DMS 273 treated with DMSO at 0.1 percent for 48 hours (cell line): Measurements from ENCODE around the gene ADGRB3.

Experiments
- DNase-seq: peaks from one replicate; lab custom pipeline; 2025; lab: John Stamatoyannopoulos, UW

ADGRB3 gene

GRCh38 chr6:69027861-69028260 lies 392.8 kb downstream of the ADGRB3 start:
- DNase-seq: no peak

- no peak for DNase-seq
Measured at GRCh38 chr6:69038841-69039240, 403.8 kb downstream of the ADGRB3 start.

GRCh38 chr6:69042297-69042696 lies 407.2 kb downstream of the ADGRB3 start:
- no peak for DNase-seq

DNA sequence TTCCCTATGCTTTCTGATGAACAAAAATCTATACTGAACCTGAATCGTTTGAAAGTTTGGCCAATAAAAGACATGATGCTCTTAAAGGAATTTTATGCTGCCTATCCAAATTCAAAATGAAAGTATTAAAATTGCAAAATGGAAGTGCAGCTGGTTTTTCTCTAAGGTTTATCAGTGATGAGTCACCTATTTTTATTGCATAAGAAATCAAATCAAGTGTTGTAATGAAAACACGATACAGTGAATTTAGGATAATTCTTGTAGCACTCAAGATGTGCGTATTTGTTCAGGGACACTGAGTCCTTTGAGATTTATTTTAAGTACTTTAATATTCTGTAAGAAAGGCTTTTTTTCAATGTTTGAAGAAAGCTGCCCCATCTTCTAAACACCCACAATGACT lies 409.5 kb downstream of the ADGRB3 start:
- DNase-seq: no peak

- no peak for DNase-seq
Measured at GRCh38 chr6:69059413-69059812, 424.3 kb downstream of the ADGRB3 start.

- DNase-seq: no peak
Measured at GRCh38 chr6:69061066-69061465, 426.0 kb downstream of the ADGRB3 start.

DNA sequence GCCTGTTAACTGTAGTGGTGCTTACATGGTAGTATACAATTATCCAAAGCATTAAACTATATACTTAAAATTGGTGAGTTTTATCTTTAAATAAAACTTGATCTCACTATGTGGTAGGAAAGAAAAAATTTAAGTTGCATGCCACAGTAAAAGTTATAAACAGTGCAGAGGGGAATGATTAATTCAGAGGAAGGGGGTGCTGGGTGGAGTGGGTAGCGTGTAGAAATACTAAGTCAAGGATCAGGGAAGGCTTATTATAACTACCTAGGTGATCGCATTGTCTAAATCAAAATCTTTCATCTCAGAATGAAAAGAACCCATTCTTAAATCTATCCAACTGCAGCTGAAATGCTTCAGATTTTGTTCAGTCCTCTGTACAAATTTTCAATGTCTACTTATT lies 428.3 kb downstream of the ADGRB3 start:
- no peak for DNase-seq

DNA sequence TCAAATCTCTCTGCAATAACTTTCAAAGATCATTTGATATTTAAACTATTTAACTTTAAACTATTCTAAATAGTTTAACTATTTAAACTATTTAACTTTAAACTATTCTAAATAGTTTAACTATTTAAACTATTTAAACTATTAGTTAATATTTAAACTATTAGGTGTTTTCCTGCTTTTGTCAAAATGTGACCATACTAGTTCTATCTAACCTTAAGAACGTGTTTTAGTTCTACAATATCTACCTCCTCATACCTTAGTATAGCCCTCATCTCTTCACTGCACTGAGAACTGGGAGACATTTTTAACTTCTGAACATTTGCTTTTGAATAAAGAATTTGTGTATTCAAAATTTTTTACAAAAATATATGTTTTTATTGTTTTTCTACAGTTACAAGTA lies 429.1 kb downstream of the ADGRB3 start:
- DNase-seq: no peak

GRCh38 chr6:69069881-69070280 lies 434.8 kb downstream of the ADGRB3 start:
- DNase-seq: no peak

GRCh38 chr6:69072796-69073195 lies 437.7 kb downstream of the ADGRB3 start:
- DNase-seq: no peak

- no peak for DNase-seq
Measured at GRCh38 chr6:69084746-69085335, 449.8 kb downstream of the ADGRB3 start.

- DNase-seq: no peak
Measured at GRCh38 chr6:69086689-69087088, 451.6 kb downstream of the ADGRB3 start.

GRCh38 chr6:69089539-69089938 lies 454.5 kb downstream of the ADGRB3 start:
- DNase-seq: no peak

DNA sequence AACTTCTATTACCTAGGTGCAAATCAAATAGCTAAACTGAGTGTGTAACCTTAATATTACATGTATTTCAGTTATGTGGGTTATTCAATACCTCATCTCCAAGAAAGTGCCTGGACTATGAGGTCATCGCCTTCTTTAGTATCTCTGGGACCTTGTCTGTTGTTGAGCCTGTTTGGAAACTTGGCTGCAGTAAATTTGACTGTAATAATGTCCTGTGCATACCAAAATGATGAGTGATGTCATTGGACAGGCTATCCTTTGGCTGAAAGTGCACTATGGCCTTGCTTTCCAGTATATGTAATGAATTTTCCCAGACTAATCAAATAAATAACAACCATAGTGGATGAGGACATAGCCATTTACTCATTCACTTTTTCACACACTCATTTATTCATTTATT lies 455.1 kb downstream of the ADGRB3 start:
- DNase-seq: no peak

- no peak for DNase-seq
Measured at GRCh38 chr6:69096681-69097080, 461.6 kb downstream of the ADGRB3 start.

DNA sequence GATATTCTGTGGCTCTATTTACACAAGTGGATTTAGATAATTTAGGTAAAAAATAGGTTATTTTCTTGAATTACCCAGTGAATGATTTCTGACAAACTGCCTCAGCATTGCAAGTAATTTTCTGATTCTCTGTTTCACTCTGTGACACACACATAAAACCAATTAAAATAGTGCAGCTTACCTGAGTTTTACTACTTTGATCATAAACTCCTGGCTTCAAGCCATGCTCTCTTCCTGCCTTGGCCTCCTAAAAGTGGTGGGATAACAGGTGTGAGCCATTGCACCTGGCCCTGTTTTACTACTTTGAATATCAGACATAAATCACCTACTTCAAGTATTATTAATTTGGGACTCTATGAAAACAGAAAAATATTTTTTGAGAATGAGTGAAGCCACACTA lies 462.9 kb downstream of the ADGRB3 start:
- DNase-seq: no peak

GRCh38 chr6:69098910-69099309 lies 463.8 kb downstream of the ADGRB3 start:
- no peak for DNase-seq

DNA sequence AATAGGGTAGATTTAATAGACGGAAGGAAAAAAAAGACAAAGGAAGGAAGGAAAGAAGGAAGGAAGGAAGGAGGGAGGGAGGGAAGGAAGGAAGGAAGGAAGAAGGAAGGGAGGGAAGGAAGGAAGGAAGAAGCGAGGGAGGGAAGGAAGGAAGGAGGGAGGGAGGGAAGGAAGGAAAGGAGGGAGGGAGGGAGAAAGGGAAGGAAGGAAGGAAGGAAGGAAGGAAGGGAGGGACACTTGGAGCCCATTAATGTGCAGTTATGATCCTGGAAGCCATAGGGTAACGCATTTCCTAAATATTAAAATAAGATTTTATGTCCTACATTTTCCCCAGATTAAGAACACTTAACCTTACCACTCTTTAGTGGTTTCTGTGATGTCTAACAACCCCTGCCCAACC lies 465.7 kb downstream of the ADGRB3 start:
- no peak for DNase-seq

- DNase-seq: no peak
Measured at GRCh38 chr6:69102416-69102815, 467.3 kb downstream of the ADGRB3 start.

GRCh38 chr6:69105288-69105687 lies 470.2 kb downstream of the ADGRB3 start:
- DNase-seq: no peak

GRCh38 chr6:69106511-69106910 lies 471.4 kb downstream of the ADGRB3 start:
- no peak for DNase-seq

DNA sequence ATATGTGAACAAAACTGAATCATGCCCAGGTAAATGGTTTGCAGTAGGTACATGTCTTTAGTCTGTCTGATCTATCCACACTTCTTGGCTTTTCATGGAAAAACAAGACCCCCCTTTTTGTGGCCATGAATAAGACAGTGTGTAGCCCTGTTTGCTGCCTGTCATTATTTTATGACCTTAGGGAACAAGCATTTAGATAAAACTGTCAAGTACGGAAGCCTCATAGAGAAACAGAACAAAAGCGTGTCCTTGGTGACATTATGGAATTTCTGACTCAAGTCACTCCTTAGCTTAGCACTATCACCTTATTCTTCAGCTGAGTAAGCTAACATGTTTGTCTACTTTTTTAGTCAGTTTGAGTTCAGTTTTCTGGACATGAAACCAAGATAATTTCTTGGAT lies 476.2 kb downstream of the ADGRB3 start:
- DNase-seq: no peak

GRCh38 chr6:69116658-69117057 lies 481.6 kb downstream of the ADGRB3 start:
- no peak for DNase-seq
